SK-N-MC (cell line): ENCODE results near the gene CDKAL1.

Experiments
- EZH2 ChIP-seq: fragments of 200-600 bp; sonication (generic); IDR thresholded peaks from one replicate; pipeline ENCODE4 v1.6.1; 2017; ENCODE audit warnings: antibody characterized with exemption
- POLR2AphosphoS5 ChIP-seq: IDR thresholded peaks from 2 replicates; pipeline ENCODE4 v1.6.1; 2012; ENCODE audit warnings: mild to moderate bottlenecking, low read depth, low read length, borderline replicate concordance

GRCh38 chr6:20686142-20686541, 151.9 kb downstream of the CDKAL1 start:
- TF ChIP-seq EZH2 (no peak), POLR2AphosphoS5 (no peak)
